ENCODE measurements around the gene RCL1.
"Not testable (repeated sequence)": the region's sequence is repeated elsewhere in the genome, so short reads cannot be mapped to it uniquely, and the experiment has no call there.

GRCh38 chr9:4783191-4783590 lies 9.6 kb upstream of the RCL1 start:
- not testable (repeated sequence) for TF ChIP-seq EZH2phosphoT487 (IDR thresholded peaks at IDR 0.05; ENCODE audit: low read length); CTCF (IDR thresholded peaks at IDR 0.05; ENCODE audit: low read length); EZH2 (optimal IDR thresholded peaks at IDR 0.05; ENCODE audit: low read depth, low read length)
